Measurements from ENCODE around the gene ZNF688. TPM values are rescaled to one million over a fixed set of nuclear protein-coding genes. Genes with fewer than 3 reads are reported as not detected.

The ZNF688 gene
- total and polyA plus RNA-seq, 4 donors = 8.6 to 23.3 (median 16.5) TPM

- DNase-seq (no peak), ATAC-seq (ENCODE audit: insufficient read depth, low FRiP score) (no peak)
- no peak overlapping the region for H3K9ac ChIP-seq (ENCODE audit: insufficient read depth in 1 of 2, low read length in 2 of 2)
- H3K27me3 ChIP-seq (ENCODE audit: control insufficient read depth in 3 of 3, insufficient read depth in 3 of 3, low read length in 2 of 3) = no peaks in the 10 kb centered on the region
- WGBS, 2 donors = 93 to 94% methylated on average over 49 of the region's 49 CpGs
- H3K4me1 ChIP-seq (ENCODE audit: control insufficient read depth in 5 of 5, insufficient read depth in 5 of 5, low read length in 5 of 5) = peaks cover 0 to 9% (median 2%) of the 10 kb centered on the region in 5 donors
- TF ChIP-seq CTCF (IDR thresholded peaks at IDR 0.05; ENCODE audit: control extremely low read depth, extremely low read depth) = no peak
- H3K36me3 ChIP-seq (ENCODE audit: control insufficient read depth in 4 of 4, insufficient read depth in 4 of 4, low read length in 4 of 4) = peaks cover 11 to 19% (median 17%) of the 10 kb centered on the region in 4 donors
- no peaks in the 10 kb centered on the region for H3K9me3 ChIP-seq (ENCODE audit: control insufficient read depth in 4 of 4, insufficient read depth in 3 of 4, low read length in 3 of 4)
- H3K4me3 ChIP-seq = no peak overlapping the region
- no peak overlapping the region for H3K27ac ChIP-seq (ENCODE audit: low read depth in 1 of 2, low read length in 1 of 2)
These were observed 32.9 kb upstream of the ZNF688 start for GRCh38 chr16:30604316-30604947.

GRCh38 chr16:30603945-30604315 lies 32.4 kb upstream of the ZNF688 start:
- Histone ChIP-seq H3K9me3 (ENCODE audit: control insufficient read depth in 4 of 4, insufficient read depth in 3 of 4, low read length in 3 of 4) (no peaks in the 10 kb centered on the region), H3K36me3 (ENCODE audit: control insufficient read depth in 4 of 4, insufficient read depth in 4 of 4, low read length in 4 of 4) (peaks cover 11 to 19% (median 17%) of the 10 kb centered on the region in 4 donors), H3K4me1 (ENCODE audit: control insufficient read depth in 5 of 5, insufficient read depth in 5 of 5, low read length in 5 of 5) (peaks cover 0 to 4% (median under 1%) of the 10 kb centered on the region in 5 donors), H3K4me3 (no peak overlapping the region), H3K27me3 (ENCODE audit: control insufficient read depth in 3 of 3, insufficient read depth in 3 of 3, low read length in 2 of 3) (no peaks in the 10 kb centered on the region), H3K9ac (ENCODE audit: insufficient read depth in 1 of 2, low read length in 2 of 2) (no peak overlapping the region), H3K27ac (ENCODE audit: low read depth in 1 of 2, low read length in 1 of 2) (no peak overlapping the region)
- TF ChIP-seq CTCF (IDR thresholded peaks at IDR 0.05; ENCODE audit: control extremely low read depth, extremely low read depth) = no peak
- ATAC-seq (ENCODE audit: insufficient read depth, low FRiP score) = no peak
- 87 to 93% methylated on average over 7 of the region's 7 CpGs for WGBS, 2 donors
- DNase-seq = no peak

- DNase-seq (peak in 1 of 3 donors; percentile 9), ATAC-seq (ENCODE audit: insufficient read depth, low FRiP score) (no peak)
- Histone ChIP-seq H3K9ac (ENCODE audit: insufficient read depth in 1 of 2, low read length in 2 of 2) (no peak overlapping the region), H3K27ac (ENCODE audit: low read depth in 1 of 2, low read length in 1 of 2) (peak overlapping the region in 1 of 2 donors; percentile 10), H3K4me1 (ENCODE audit: control insufficient read depth in 5 of 5, insufficient read depth in 5 of 5, low read length in 5 of 5) (no peaks in the 10 kb centered on the region), H3K4me3 (no peak overlapping the region), H3K9me3 (ENCODE audit: control insufficient read depth in 4 of 4, insufficient read depth in 3 of 4, low read length in 3 of 4) (no peaks in the 10 kb centered on the region), H3K36me3 (ENCODE audit: control insufficient read depth in 4 of 4, insufficient read depth in 4 of 4, low read length in 4 of 4) (peaks cover 11 to 19% (median 16%) of the 10 kb centered on the region in 4 donors), H3K27me3 (ENCODE audit: control insufficient read depth in 3 of 3, insufficient read depth in 3 of 3, low read length in 2 of 3) (no peaks in the 10 kb centered on the region)
- TF ChIP-seq CTCF (IDR thresholded peaks at IDR 0.05; ENCODE audit: control extremely low read depth, extremely low read depth) = no peak
- 64 to 72% methylated on average over 4 of the region's 4 CpGs for WGBS, 2 donors
These were observed 31.2 kb upstream of the ZNF688 start for GRCh38 chr16:30602616-30603277.

Data from lung (tissue), 12 donors.